B cell (primary cell): Measurements from ENCODE around the gene LPCAT3. TPM values are rescaled to one million over a fixed set of nuclear protein-coding genes. Genes with fewer than 3 reads are reported as not detected.

Experiments used
- ATAC-seq: fragments of 200-7000 bp; cut with Tn5 transposase; one replicate; pipeline ENCODE4 v1.10.0; 2021; ENCODE audit warnings: low read depth, mild to moderate bottlenecking, moderate number of reproducible peaks, moderate library complexity
- CTCF ChIA-PET: fragments of 350-600 bp; sonication (Branson Sonifier 250); formaldehyde crosslinking; loops from one replicate; lab custom pipeline; 2021; ENCODE audit warnings: antibody characterized with exemption, inconsistent platforms; lab: Charles Lee
- POLR2A ChIA-PET: fragments of 350-600 bp; sonication (Branson Sonifier 250); formaldehyde crosslinking; loops from one replicate; lab custom pipeline; 2021; ENCODE audit warnings: antibody characterized with exemption; lab: Charles Lee
- DNase-seq: peaks from one replicate; pipeline ENCODE4 v3.0.0; 2013
- H2AFZ ChIP-seq: 2 replicates; pipeline ENCODE4 v1.6.1; 2012; ENCODE audit warnings: mild to moderate bottlenecking, low read depth, low read length; ENCODE audit not compliant: insufficient read depth, poor library complexity, severe bottlenecking
- H3K27ac ChIP-seq, 2 donors: 1 replicate in 1 of 2; 2 replicates in 1 of 2; pipeline ENCODE4 v1.5.1; 2012 to 2013; ENCODE audit warnings: low read length in 2 of 2, mild to moderate bottlenecking in 2 of 2, moderate library complexity in 1 of 2
- H3K27me3 ChIP-seq, 4 experiments: fragments of 200-600 bp in 1 of 4; sonication (generic) in 1 of 4; replicated peaks in 1 of 4; 1 replicate in 2 of 4; 2 replicates in 2 of 4; pipeline versions ENCODE4 v1.6.1 to v1.7.0; 2013 to 2016; ENCODE audit warnings: low read length in 3 of 4, mild to moderate bottlenecking in 2 of 4, mixed read lengths in 1 of 4, moderate library complexity in 1 of 4; ENCODE audit not compliant: insufficient read depth in 4 of 4, control insufficient read depth in 3 of 4; ENCODE audit errors: control extremely low read depth in 1 of 4
- H3K36me3 ChIP-seq, 2 experiments: replicated peaks in 1 of 2; 1 replicate in 1 of 2; 2 replicates in 1 of 2; pipeline versions ENCODE4 v1.6.1 to v1.7.1; 2013; ENCODE audit warnings: low read length in 1 of 2; ENCODE audit not compliant: insufficient read depth in 2 of 2, control insufficient read depth in 1 of 2; ENCODE audit errors: control extremely low read depth in 1 of 2, extremely low read depth in 1 of 2
- H3K4me1 ChIP-seq, 2 donors: fragments of 200-600 bp in 1 of 2; sonication (generic) in 1 of 2; 1 replicate in 1 of 2; 2 replicates in 1 of 2; pipeline versions ENCODE4 v1.5.1 to v1.6.1; 2013 to 2017; ENCODE audit warnings: low read length in 2 of 2; ENCODE audit not compliant: control insufficient read depth in 2 of 2, insufficient read depth in 2 of 2
- H3K4me2 ChIP-seq: replicated peaks from 2 replicates; pipeline ENCODE3; 2012; ENCODE audit warnings: mild to moderate bottlenecking, low read depth, low read length; ENCODE audit not compliant: poor library complexity, severe bottlenecking
- H3K4me3 ChIP-seq, 5 experiments: fragments of 200-600 bp in 1 of 5; sonication (generic) in 1 of 5; 1 replicate in 3 of 5; 2 replicates in 2 of 5; pipeline versions ENCODE4 v1.5.1 to v1.7.0; 2011 to 2016; ENCODE audit warnings: low read length in 4 of 5, mild to moderate bottlenecking in 4 of 5, low read depth in 2 of 5, control low read depth in 1 of 5, moderate library complexity in 1 of 5; ENCODE audit not compliant: insufficient read depth in 1 of 5; ENCODE audit errors: control extremely low read depth in 1 of 5, extremely low read depth in 1 of 5
- H3K79me2 ChIP-seq: fragments of 200-600 bp; sonication (generic); one replicate; pipeline ENCODE4 v1.6.0; 2016; ENCODE audit warnings: low read length; ENCODE audit not compliant: control insufficient read depth, insufficient read depth
- H3K9ac ChIP-seq: fragments of 200-600 bp; sonication (generic); 2 replicates; pipeline ENCODE4 v1.6.1; 2017; ENCODE audit warnings: mild to moderate bottlenecking, low read length, moderate library complexity
- H3K9me3 ChIP-seq, 3 donors: one replicate each; pipeline versions ENCODE4 v1.6.1 to v1.7.1; 2013; ENCODE audit warnings: low read length in 2 of 3; ENCODE audit not compliant: control insufficient read depth in 2 of 3, insufficient read depth in 1 of 3; ENCODE audit errors: control extremely low read depth in 1 of 3
- H4K20me1 ChIP-seq: 2 replicates; pipeline ENCODE4 v1.6.0; 2012; ENCODE audit warnings: mild to moderate bottlenecking, low read length; ENCODE audit not compliant: insufficient read depth, control insufficient read depth, poor library complexity, severe bottlenecking
- H3K27ac Mint-ChIP-seq: one replicate; pipeline ENCODE4 v1.8.0; 2021; ENCODE audit warnings: mixed read lengths
- H3K27me3 Mint-ChIP-seq: one replicate; pipeline ENCODE4 v1.8.0; 2021; ENCODE audit warnings: mixed read lengths
- H3K4me1 Mint-ChIP-seq: one replicate; pipeline ENCODE4 v1.8.0; 2021; ENCODE audit warnings: mixed read lengths
- H3K4me3 Mint-ChIP-seq: one replicate; pipeline ENCODE4 v1.8.0; 2021; ENCODE audit warnings: mixed read lengths
- H3K9me3 Mint-ChIP-seq: one replicate; pipeline ENCODE4 v1.8.0; 2022; ENCODE audit warnings: mixed read lengths; ENCODE audit not compliant: insufficient read depth
- CTCF ChIP-seq: fragments of 200-600 bp; IDR thresholded peaks from one replicate; pipeline ENCODE4 v1.8.0; 2022; ENCODE audit warnings: antibody characterized with exemption, mild to moderate bottlenecking
- WGBS: methylation state at CpG from one replicate; pipeline ENCODE4 v1.1.5; 2013; ENCODE audit warnings: missing lambda C conversion rate; ENCODE audit not compliant: insufficient coverage; 5-methylcytosine and 5-hydroxymethylcytosine counted together
- intact Hi-C: fragments of 100-400 bp; cut with micrococcal nuclease; formaldehyde crosslinking; loops from one replicate; pipeline ENCODE4 v1.10.0; 2022
- polyA plus RNA-seq: library from polyadenylated mRNA; depleted of rRNA; stranded (reverse); fragments of >200 nt; gene quantifications from 2 replicates; pipeline ENCODE4 v1.2.3, GENCODE V29; 2012
- total RNA-seq, 2 donors: library from RNA; stranded (reverse); fragments of 120-200 nt in 1 of 2; gene quantifications; 1 replicate in 1 of 2; 2 replicates in 1 of 2; pipeline versions ENCODE4 v1.2.3 to v1.2.4, GENCODE V29; 2013 to 2022

Gene LPCAT3
- total and polyA plus RNA-seq, 2 donors (not counting 1 experiment from before 2014, with no cell fraction given) = 17.6 to 26.2 TPM

GRCh38 chr12:6953442-6954315 is 64.6 kb downstream of the LPCAT3 start:
- H3K36me3 ChIP-seq = peaks cover 0 to 68% of the 10 kb centered on the region in 2 experiments
- H3K9ac ChIP-seq = peak overlapping the region; percentile 95
- no peak for TF ChIP-seq CTCF
- under 1% methylated on average over 17 of the region's 24 CpGs for WGBS
- H3K4me3 Mint-ChIP-seq = peak overlapping the region; percentile 98
- peaks cover 71 to 76% of the 10 kb centered on the region in 2 donors for H3K4me1 ChIP-seq
- POLR2A ChIA-PET = interaction anchor here (18.2 to 18.5 kb wide), 2 partner anchors 4 to 9 kb away, joined by 662 read pairs; partner anchors contain the start of genes C12orf57, PTPN6 and RNU7-1
- ATAC-seq (peak; percentile 42), DNase-seq (peak; percentile 89)
- H3K27me3 Mint-ChIP-seq = no peaks in the 10 kb centered on the region
- peak overlapping the region; percentile 88 to 98 (median 92) for H3K4me3 ChIP-seq
- peaks cover 88% of the 10 kb centered on the region for H3K4me1 Mint-ChIP-seq
- H3K9me3 Mint-ChIP-seq = no peaks in the 10 kb centered on the region
- no peak overlapping the region for H2AFZ ChIP-seq
- no peaks in the 10 kb centered on the region for H3K9me3 ChIP-seq
- H3K27me3 ChIP-seq = no peaks in the 10 kb centered on the region
- H3K27ac Mint-ChIP-seq = peak overlapping the region; percentile 98
- peaks cover 58% of the 10 kb centered on the region for H4K20me1 ChIP-seq
- peak overlapping the region; percentile 92 for H3K4me2 ChIP-seq
- CTCF ChIA-PET = interaction anchor here (2.7 to 16.6 kb wide), 5 partner anchors 7 to 81 kb away, joined by 9 to 944 read pairs (median 17); partner anchors contain the start of genes C12orf57, PTPN6, RNU7-1 and SPSB2
- H3K79me2 ChIP-seq = peaks cover 89% of the 10 kb centered on the region
- intact Hi-C loops = loop anchor here (1.0 kb wide), 1 partner anchor 7 kb away; no protein-coding TSS in a partner anchor
- peak overlapping the region; percentile 84 to 99 for H3K27ac ChIP-seq
